Measurements from ENCODE around the gene KIF1C. TPM values are rescaled to one million over a fixed set of nuclear protein-coding genes. Genes with fewer than 3 reads are reported as not detected.
A peak's percentile ranks its signal among the peaks of the same experiment; 100 is the strongest.

Gene KIF1C
- total RNA-seq, 1 experiment from 2014 or later, result 130 TPM

- ChIA-PET CTCF (interaction anchor here (0.5 to 5.4 kb wide), 5 partner anchors 9 to 160 kb away, joined by 3 to 27 read pairs (median 4); partner anchors contain the start of genes RNF167 and SLC25A11), POLR2A (interaction anchor here (0.8 to 3.5 kb wide), 4 partner anchors 8 to 39 kb away, joined by 3 to 45 read pairs (median 12); partner anchors contain the start of genes RNF167, SLC25A11 and SPAG7)
- peak; percentile 85 for DNase-seq (ENCODE audit: low spot score)
- Mint-ChIP-seq H3K27me3 (ENCODE audit: low read depth) (no peaks in the 10 kb centered on the region), H3K36me3 (peaks cover 27% of the 10 kb centered on the region), H3K9me3 (no peaks in the 10 kb centered on the region), H3K27ac (peak within 1 kb of the TSS; percentile 100), H3K4me3 (peak within 1 kb of the TSS; percentile 91), H3K4me1 (peaks cover 43% of the 10 kb centered on the region)
- ATAC-seq, result peak; percentile 19
- TF ChIP-seq ELF4 (CRISPR knock-in tag; IDR thresholded peaks at IDR 0.05; ENCODE audit: low read depth) (no peak), ETV6 (CRISPR knock-in tag; IDR thresholded peaks at IDR 0.05) (peak; percentile 85; the same call in 1 of the 2 replicates), ZNF512 (CRISPR knock-in tag; IDR thresholded peaks at IDR 0.05; ENCODE audit: borderline replicate concordance) (no peak), CREM (CRISPR knock-in tag; IDR thresholded peaks at IDR 0.05) (peak; percentile 71; the same call in 1 of the 2 replicates), SP1 (CRISPR knock-in tag; conservative IDR thresholded peaks at IDR 0.05) (peak; percentile 63; the same call in 1 of the 2 replicates), AR (CRISPR knock-in tag; IDR thresholded peaks at IDR 0.05) (no peak), MAX (CRISPR knock-in tag; IDR thresholded peaks at IDR 0.05) (no peak; the same call in 1 of the 2 replicates), OVOL2 (CRISPR knock-in tag; IDR thresholded peaks at IDR 0.05; ENCODE audit: borderline replicate concordance) (no peak), TP53 (CRISPR knock-in tag; IDR thresholded peaks at IDR 0.05) (peak; percentile 67), NFATC4 (CRISPR knock-in tag; IDR thresholded peaks at IDR 0.05) (no peak), ZBTB21 (CRISPR knock-in tag; IDR thresholded peaks at IDR 0.05; ENCODE audit: borderline replicate concordance) (0 out of 2 replicates have a peak, but pooled peaks have one; percentile 23), EMX1 (CRISPR knock-in tag; IDR thresholded peaks at IDR 0.05) (no peak), ZNF396 (CRISPR knock-in tag; IDR thresholded peaks at IDR 0.05; ENCODE audit: borderline replicate concordance) (no peak), ZNF671 (CRISPR knock-in tag; IDR thresholded peaks at IDR 0.05) (no peak), STAT6 (CRISPR knock-in tag; conservative IDR thresholded peaks at IDR 0.05; ENCODE audit: low read depth) (no peak; the same call in 1 of the 2 replicates), NR3C1 (CRISPR knock-in tag; conservative IDR thresholded peaks at IDR 0.05; ENCODE audit: low read depth) (peak; percentile 71; the same call in 1 of the 2 replicates), ZNF138 (CRISPR knock-in tag; conservative IDR thresholded peaks at IDR 0.05) (no peak; the same call in 1 of the 2 replicates), RELA (CRISPR knock-in tag; IDR thresholded peaks at IDR 0.05; ENCODE audit: borderline replicate concordance) (no peak), AFF4 (CRISPR knock-in tag; IDR thresholded peaks at IDR 0.05; ENCODE audit: borderline replicate concordance) (no peak), FOXJ3 (CRISPR knock-in tag; IDR thresholded peaks at IDR 0.05; ENCODE audit: borderline replicate concordance) (no peak), TEAD1 (CRISPR knock-in tag; IDR thresholded peaks at IDR 0.05) (peak; percentile 25; the same call in 1 of the 2 replicates), GABPB1 (CRISPR knock-in tag; IDR thresholded peaks at IDR 0.05) (peak; percentile 51)
Measured at GRCh38 chr17:4948166-4948930, 49.4 kb upstream of the KIF1C start, which contains the start of gene PFN1. PFN1 (minus strand) TSS chr17:4948530; CDS start chr17:4948394, 136 bp downstream.

All from WTC11 (cell line).